DND-41 (cell line): ENCODE measurements around the gene PIP4K2A.

ENCODE experiments used
- EZH2 ChIP-seq: IDR thresholded peaks from 3 replicates; pipeline ENCODE4 v1.6.1; 2012; ENCODE audit warnings: borderline replicate concordance, low read depth, mild to moderate bottlenecking, moderate library complexity, low read length, inconsistent platforms; ENCODE audit not compliant: severe bottlenecking
- TF ChIP-seq, protein P1 (sequence below): IDR thresholded peaks from 2 replicates; pipeline ENCODE4 v1.5.1; 2012; ENCODE audit warnings: borderline replicate concordance, low read length, moderate library complexity, mild to moderate bottlenecking; ENCODE audit not compliant: poor library complexity, severe bottlenecking; ENCODE audit errors: extremely low read depth

GRCh38 chr10:22589851-22590514 is 124.4 kb downstream of the PIP4K2A start:
- TF ChIP-seq, protein P1, sequence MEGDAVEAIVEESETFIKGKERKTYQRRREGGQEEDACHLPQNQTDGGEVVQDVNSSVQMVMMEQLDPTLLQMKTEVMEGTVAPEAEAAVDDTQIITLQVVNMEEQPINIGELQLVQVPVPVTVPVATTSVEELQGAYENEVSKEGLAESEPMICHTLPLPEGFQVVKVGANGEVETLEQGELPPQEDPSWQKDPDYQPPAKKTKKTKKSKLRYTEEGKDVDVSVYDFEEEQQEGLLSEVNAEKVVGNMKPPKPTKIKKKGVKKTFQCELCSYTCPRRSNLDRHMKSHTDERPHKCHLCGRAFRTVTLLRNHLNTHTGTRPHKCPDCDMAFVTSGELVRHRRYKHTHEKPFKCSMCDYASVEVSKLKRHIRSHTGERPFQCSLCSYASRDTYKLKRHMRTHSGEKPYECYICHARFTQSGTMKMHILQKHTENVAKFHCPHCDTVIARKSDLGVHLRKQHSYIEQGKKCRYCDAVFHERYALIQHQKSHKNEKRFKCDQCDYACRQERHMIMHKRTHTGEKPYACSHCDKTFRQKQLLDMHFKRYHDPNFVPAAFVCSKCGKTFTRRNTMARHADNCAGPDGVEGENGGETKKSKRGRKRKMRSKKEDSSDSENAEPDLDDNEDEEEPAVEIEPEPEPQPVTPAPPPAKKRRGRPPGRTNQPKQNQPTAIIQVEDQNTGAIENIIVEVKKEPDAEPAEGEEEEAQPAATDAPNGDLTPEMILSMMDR: no peak
- TF ChIP-seq EZH2: no peak
